ENCODE results near the gene DUSP22.

DUSP22 gene

GRCh38 chr6:302760-303159 lies 10.5 kb downstream of the DUSP22 start:
- H3K4me3 ChIP-seq (ENCODE audit: low read depth, low read length), result no peak overlapping the region
- DNase-seq (ENCODE audit: low read depth), result no peak
- no peak for TF ChIP-seq CTCF (IDR thresholded peaks at IDR 0.05; ENCODE audit: insufficient read depth, low read depth, low read length, missing control alignments)

- no peak overlapping the region for H3K4me3 ChIP-seq (ENCODE audit: low read depth, low read length)
- no peak for DNase-seq (ENCODE audit: low read depth)
- no peak for TF ChIP-seq CTCF (IDR thresholded peaks at IDR 0.05; ENCODE audit: insufficient read depth, low read depth, low read length, missing control alignments)
These were observed 11.0 kb downstream of the DUSP22 start for GRCh38 chr6:303263-303662.

- TF ChIP-seq CTCF (IDR thresholded peaks at IDR 0.05; ENCODE audit: insufficient read depth, low read depth, low read length, missing control alignments), result peak; percentile 27
- peak; percentile 29 for DNase-seq (ENCODE audit: low read depth)
- no peak overlapping the region for H3K4me3 ChIP-seq (ENCODE audit: low read depth, low read length)
These were observed 11.8 kb downstream of the DUSP22 start for GRCh38 chr6:303948-304558.

GRCh38 chr6:304833-305370 lies 12.6 kb downstream of the DUSP22 start:
- H3K4me3 ChIP-seq (ENCODE audit: low read depth, low read length), result peak overlapping the region; percentile 40
- TF ChIP-seq CTCF (IDR thresholded peaks at IDR 0.05; ENCODE audit: insufficient read depth, low read depth, low read length, missing control alignments), result no peak
- DNase-seq (ENCODE audit: low read depth), result peak; percentile 28

- H3K4me3 ChIP-seq (ENCODE audit: low read depth, low read length), result peak overlapping the region; percentile 40
- peak; percentile 94 for DNase-seq (ENCODE audit: low read depth)
- TF ChIP-seq CTCF (IDR thresholded peaks at IDR 0.05; ENCODE audit: insufficient read depth, low read depth, low read length, missing control alignments), result no peak
These were observed 13.3 kb downstream of the DUSP22 start for GRCh38 chr6:305371-306206.

- H3K4me3 ChIP-seq (ENCODE audit: low read depth, low read length), result no peak overlapping the region; the same call in 1 of the 2 replicates
- TF ChIP-seq CTCF (IDR thresholded peaks at IDR 0.05; ENCODE audit: insufficient read depth, low read depth, low read length, missing control alignments), result no peak
These were observed 14.4 kb downstream of the DUSP22 start for GRCh38 chr6:306641-307061.

More at GRCh38 chr6:306641-307061, 14.4 kb downstream of the DUSP22 start:
- peak; percentile 23 for DNase-seq (ENCODE audit: low read depth)
